Activated T-cell treated with anti-CD3 and anti-CD28 coated beads for 48 hours (primary cell): ENCODE measurements around the gene SLC5A1.

Experiments used
- DNase-seq: peaks from one replicate; pipeline ENCODE4 v3.0.0-alpha.2; 2020; ENCODE audit warnings: low read depth

The SLC5A1 gene

GRCh38 chr22:32042924-32043323 is at the start of gene SLC5A1:
TSS of gene SLC5A1 (plus strand) at chr22:32043261. CDS start at chr22:32043282, 21 bp downstream.
- no peak for DNase-seq

DNA sequence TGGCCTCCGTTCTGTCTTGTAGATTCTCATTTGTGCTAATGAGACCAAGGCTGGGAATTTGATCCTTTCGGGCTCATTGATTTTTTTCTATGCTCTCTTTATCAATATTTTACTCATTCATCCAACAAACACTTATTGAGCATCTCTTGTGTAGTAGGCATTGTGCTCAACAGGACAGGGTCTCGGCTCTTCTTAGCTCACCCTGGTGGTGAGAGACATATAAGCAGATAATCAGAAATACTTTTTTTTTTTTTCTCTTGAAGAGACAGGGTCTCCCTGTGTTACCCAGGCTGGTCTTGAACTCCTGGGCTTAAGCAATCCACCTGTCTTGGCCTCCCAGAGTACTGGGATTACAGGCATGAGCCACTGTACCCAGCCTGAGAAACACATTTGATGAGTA is 48.0 kb upstream of the SLC5A1 start:
- no peak for DNase-seq

GRCh38 chr22:31995807-31996206 is 47.3 kb upstream of the SLC5A1 start:
- DNase-seq = no peak

DNA sequence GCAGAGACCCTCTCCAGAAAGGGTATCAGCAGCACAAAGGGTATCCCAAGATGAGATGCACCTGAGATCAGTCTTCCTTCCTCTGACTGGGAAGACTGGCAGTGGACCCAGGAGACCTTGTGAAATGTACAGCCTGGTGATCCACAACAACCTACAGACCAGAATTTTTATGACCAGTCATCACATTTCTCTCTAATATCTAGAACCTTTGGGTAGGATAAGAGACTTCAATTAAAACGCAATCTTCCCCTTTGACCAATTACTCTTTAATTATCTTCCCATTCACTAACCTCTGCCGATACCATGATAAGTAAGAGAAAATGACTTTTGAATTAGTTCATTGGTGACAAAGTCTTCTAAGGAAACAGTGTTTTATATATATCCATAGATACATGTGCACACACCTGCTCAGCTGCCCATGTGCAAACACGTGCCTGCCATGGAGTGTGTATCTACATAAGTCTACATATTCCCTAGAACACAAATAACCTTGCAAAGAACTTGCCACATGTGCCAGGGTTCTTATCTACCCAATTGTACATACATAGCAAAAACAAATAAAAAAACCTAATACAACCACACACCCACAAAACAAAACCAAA is 44.2 kb upstream of the SLC5A1 start:
- DNase-seq = no peak

DNA sequence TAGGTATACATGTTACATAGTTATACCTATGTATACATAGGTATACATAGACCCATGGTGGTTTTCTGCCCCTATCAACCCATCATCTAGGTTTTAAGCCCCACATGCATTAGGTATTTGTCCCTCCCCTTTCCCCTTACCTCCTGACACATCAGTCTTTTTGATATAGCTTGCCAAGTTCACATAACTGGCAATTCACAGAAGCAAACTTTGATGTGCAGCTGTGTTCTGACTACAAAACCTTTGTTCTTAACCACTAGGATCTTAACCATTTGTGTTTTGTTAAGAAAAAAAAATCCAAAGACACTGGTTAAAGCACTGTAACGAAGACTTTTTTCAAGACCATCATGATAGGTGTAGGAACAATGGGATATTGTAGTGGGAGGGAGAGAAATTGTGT is 42.9 kb upstream of the SLC5A1 start:
- DNase-seq = no peak

GRCh38 chr22:32005453-32005852 is 37.6 kb upstream of the SLC5A1 start:
- DNase-seq = no peak

GRCh38 chr22:32013200-32013599 is 29.9 kb upstream of the SLC5A1 start:
- no peak for DNase-seq

DNA sequence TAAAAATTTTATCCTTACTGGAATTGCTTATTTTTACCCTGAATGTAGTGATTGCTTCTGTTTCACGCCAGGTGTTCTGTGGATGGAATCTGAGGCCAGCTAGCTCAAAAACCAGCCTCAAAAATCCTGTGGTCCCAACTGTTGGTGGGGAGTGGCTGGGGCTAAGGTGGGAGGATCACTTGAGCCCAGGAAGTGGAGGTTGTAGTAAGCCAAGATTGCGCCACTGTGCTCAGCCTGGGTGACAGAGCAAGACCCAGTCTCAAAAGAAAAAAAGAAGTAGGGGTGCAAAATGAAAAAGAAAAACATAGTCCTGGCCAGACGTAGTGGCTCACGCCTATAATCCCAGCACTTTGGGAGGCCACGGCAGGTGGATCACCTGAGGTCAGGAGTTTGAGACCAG is 27.0 kb upstream of the SLC5A1 start:
- no peak for DNase-seq

DNA sequence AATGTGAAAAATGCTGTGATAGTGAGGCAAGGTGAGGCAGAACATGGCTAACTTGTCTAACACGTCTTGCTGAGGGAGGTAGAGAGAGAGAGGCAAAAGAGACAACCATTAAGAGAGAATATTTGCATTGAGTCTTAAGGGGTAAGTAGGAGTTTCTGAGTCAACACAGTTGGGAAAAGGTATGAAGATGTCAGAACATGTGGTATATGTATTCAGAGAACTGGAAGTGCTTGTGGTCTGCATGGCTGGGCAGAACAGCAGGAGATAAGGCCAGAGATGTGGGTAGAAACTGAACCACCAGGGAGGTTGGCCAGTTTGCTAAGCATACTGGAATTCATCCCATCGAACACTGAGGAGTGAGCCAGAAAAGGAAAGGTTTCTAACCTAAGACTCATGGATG is 25.0 kb upstream of the SLC5A1 start:
- no peak for DNase-seq

DNA sequence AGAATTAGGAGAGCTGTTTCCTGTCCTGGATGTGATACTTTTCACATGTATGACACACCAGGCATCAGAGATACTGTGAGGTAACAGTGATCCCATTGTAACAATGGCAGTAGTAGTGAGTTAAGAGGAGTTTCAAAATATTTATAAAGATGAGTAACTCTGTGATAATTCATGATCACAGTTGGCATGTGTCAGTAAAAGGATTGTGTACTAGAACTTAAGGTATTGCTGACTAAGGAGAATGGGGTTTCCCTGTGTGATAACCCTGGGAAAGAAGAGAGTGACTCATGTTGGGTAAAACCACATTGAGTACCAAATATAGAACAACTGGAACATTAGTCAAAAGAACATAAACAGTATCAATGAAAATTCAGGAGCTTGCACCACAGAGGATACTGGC is 22.9 kb upstream of the SLC5A1 start:
- DNase-seq = no peak

DNA sequence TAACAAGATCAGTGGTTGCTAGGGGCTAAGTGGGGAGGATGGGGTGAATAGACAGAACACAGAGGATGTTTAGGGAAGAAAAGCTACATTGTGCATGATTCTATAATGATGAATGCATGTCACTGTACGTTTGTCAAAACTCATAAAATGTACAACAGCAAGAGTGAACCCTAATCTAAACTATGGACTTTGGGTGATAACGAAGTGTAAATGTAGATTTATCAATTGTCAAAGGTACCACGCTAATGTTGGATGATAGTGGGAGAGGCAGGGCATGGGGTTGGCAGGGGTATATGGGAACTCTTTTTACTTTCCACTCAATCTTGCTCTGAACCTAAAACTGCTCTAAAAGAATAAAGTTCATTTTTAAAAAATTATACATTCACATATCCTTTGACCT is 21.3 kb upstream of the SLC5A1 start:
- no peak for DNase-seq

GRCh38 chr22:32023251-32023827 is 19.7 kb upstream of the SLC5A1 start:
- no peak for DNase-seq

- DNase-seq = no peak
These were observed 18.3 kb upstream of the SLC5A1 start for GRCh38 chr22:32024796-32025195.

- DNase-seq = no peak
These were observed 12.4 kb upstream of the SLC5A1 start for GRCh38 chr22:32030518-32031247.

GRCh38 chr22:32031466-32031865 is 11.6 kb upstream of the SLC5A1 start:
- DNase-seq = no peak

DNA sequence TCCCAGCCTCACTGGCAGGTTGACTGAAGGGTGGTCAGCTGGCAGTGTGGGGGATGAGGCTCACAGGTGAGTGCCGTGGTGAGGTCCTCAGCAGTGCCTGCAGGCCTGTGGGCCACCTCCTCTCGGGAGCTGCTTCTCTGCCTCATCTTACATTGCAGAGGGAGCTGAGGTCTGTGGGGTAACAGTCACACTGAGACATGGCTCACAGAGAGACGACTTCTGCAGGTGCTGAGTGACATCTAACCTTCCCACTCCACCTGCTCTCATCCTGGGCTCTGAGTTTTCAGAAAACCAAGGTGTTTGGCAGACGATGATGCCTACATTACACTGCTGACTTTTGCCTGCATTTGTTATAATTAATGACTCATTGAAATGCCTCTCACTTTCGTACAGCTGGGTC is 8.8 kb upstream of the SLC5A1 start:
- DNase-seq = no peak

GRCh38 chr22:32037236-32037635 is 5.8 kb upstream of the SLC5A1 start:
- DNase-seq = no peak

DNA sequence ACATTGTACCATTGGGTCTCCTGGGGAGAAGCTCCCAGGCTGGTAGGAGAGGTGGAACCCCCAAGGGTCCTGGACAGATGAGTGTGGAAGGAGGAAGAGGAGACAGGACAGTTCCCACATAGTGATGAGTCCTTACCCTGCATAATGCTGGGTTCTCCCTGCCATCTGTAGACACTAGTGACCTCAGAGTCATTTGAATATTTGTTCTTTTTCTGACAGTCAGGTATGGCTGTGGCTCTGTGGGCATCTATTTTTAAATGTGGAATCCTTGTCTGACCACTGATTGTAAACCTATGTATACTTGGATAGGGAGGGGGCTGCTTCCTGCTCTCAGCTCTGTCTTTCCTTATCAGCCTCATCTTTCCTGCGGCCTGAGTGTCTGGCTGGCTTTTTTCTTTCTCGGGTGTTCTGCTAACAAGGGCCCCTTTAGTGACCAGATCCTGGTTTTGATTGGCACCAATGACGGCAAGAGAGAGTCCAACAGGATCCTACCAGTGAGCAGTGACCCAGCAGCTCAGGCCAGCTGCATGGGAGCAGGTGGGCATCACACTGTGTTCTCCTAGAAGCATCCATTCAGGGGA is 2.6 kb upstream of the SLC5A1 start:
- no peak for DNase-seq

DNA sequence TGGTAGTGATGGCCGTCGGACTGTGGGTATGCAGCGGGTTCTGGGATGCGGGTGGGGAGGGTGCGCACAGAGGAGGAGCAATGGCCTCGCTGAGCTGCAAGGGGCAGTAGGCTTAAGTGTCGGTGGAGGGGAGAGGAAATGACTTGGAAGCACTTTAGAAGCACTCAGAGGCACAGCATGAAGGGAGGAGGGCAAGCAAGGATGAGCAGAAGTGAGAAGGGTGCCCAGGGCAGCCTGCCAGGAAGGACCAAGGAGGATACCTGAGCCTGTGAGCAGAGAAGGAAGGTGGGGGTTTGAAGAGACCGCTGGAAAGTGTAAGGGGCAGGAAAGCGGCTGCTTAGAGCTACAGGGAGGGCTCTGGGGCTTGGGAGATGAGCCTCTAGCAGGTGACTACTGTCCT is 330 bp downstream of the SLC5A1 start:
- no peak for DNase-seq

GRCh38 chr22:32044477-32044876 is 1.4 kb downstream of the SLC5A1 start:
- DNase-seq = no peak

GRCh38 chr22:32044913-32045312 is 1.9 kb downstream of the SLC5A1 start:
- no peak for DNase-seq

DNA sequence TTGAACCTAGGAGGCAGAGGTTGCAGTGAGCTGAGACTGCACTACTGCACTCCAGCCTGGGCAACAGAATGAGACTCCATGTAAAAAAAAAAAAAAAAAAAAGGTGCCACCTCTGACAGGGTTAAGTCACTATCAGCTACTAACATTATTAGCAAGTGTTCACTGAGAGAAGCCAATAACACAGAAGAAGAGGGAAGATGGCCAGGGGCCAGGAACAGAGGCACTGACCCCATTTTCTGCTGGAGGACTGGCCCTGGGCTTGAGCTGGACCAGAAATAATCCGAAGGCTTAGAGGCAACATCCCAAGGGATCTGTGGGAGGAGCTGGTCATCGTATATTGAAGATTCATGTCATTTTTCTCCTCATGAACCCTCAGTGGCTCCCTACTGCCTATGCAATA is 5.0 kb downstream of the SLC5A1 start:
- DNase-seq = no peak
